H1 (cell line): ENCODE results near the gene BEAN1. TPM values are rescaled to one million over a fixed set of nuclear protein-coding genes. Genes with fewer than 3 reads are reported as not detected.

ENCODE experiments used
- CTCF ChIA-PET: fragments of 300-600 bp; sonication (Branson Sonifier 250); formaldehyde crosslinking; loops from one replicate; lab custom pipeline; 2021; ENCODE audit not compliant: partially characterized antibody; lab: Charles Lee
- POLR2A ChIA-PET: fragments of 300-600 bp; sonication (Branson Sonifier 250); formaldehyde crosslinking; loops from one replicate; lab custom pipeline; 2021; ENCODE audit warnings: inconsistent platforms; ENCODE audit not compliant: partially characterized antibody; lab: Charles Lee
- DNase-seq, 2 experiments: peaks; one replicate each; pipeline versions ENCODE4 v3.0.0 to v3.0.0-alpha.2; 2010 to 2022; ENCODE audit warnings: low spot score in 2 of 2, low read depth in 1 of 2, mixed read lengths in 1 of 2
- FAIRE-seq: peaks from 2 replicates; lab custom pipeline; 2011; peaks lifted over from hg19 to GRCh38; lab: Jason Lieb, UNC
- H2AFZ ChIP-seq: 2 replicates; pipeline ENCODE4 v1.8.1; 2012; ENCODE audit warnings: low read length, inconsistent platforms
- H2AK5ac ChIP-seq: 2 replicates; pipeline ENCODE4 v1.6.1; 2013; ENCODE audit warnings: low read depth, low read length
- H2BK120ac ChIP-seq: replicated peaks from 2 replicates; pipeline ENCODE3; 2013; ENCODE audit warnings: low read depth, low read length, inconsistent platforms
- H2BK12ac ChIP-seq: 2 replicates; pipeline ENCODE4 v1.6.1; 2013; ENCODE audit warnings: low read depth, low read length
- H2BK15ac ChIP-seq: 2 replicates; pipeline ENCODE4 v1.6.1; 2013; ENCODE audit warnings: low read length
- H2BK20ac ChIP-seq: 2 replicates; pipeline ENCODE4 v1.6.1; 2013; ENCODE audit warnings: low read length
- H2BK5ac ChIP-seq: 2 replicates; pipeline ENCODE4 v1.6.1; 2013; ENCODE audit warnings: low read depth, low read length
- H3K14ac ChIP-seq: 2 replicates; pipeline ENCODE4 v1.6.1; 2013; ENCODE audit warnings: inconsistent platforms; ENCODE audit not compliant: insufficient read length
- H3K18ac ChIP-seq: 2 replicates; pipeline ENCODE4 v1.6.1; 2013; ENCODE audit warnings: low read length; ENCODE audit errors: extremely low read depth
- H3K23ac ChIP-seq: 2 replicates; pipeline ENCODE4 v1.6.1; 2013; ENCODE audit warnings: inconsistent platforms; ENCODE audit not compliant: insufficient read length
- H3K23me2 ChIP-seq: 2 replicates; pipeline ENCODE4 v1.6.1; 2013; ENCODE audit warnings: low read depth, low read length
- H3K27ac ChIP-seq: 2 replicates; pipeline ENCODE4 v1.6.1; 2011; ENCODE audit warnings: low read depth, low read length, inconsistent platforms
- H3K27me3 ChIP-seq, 4 experiments: replicated peaks in 1 of 4; 1 replicate in 1 of 4; 2 replicates in 3 of 4; pipeline versions ENCODE4 v1.6.1 to v1.8.1; 2011 to 2013; ENCODE audit warnings: low read length in 3 of 4, mild to moderate bottlenecking in 3 of 4, inconsistent platforms in 2 of 4, mixed read lengths in 2 of 4, moderate library complexity in 1 of 4; ENCODE audit not compliant: control insufficient read depth in 3 of 4, insufficient read depth in 3 of 4; ENCODE audit errors: extremely low read depth in 1 of 4
- H3K36me3 ChIP-seq, 4 experiments: 2 replicates each; pipeline versions ENCODE4 v1.6.1 to v1.8.1; 2011 to 2013; ENCODE audit warnings: mild to moderate bottlenecking in 4 of 4, low read length in 3 of 4, moderate library complexity in 2 of 4, control low read depth in 1 of 4, inconsistent platforms in 1 of 4; ENCODE audit not compliant: insufficient read depth in 4 of 4, control insufficient read depth in 2 of 4
- H3K4ac ChIP-seq: replicated peaks from 2 replicates; pipeline ENCODE3; 2013; ENCODE audit warnings: low read length, low read depth, mixed read lengths, inconsistent platforms; ENCODE audit not compliant: insufficient read length
- H3K4me1 ChIP-seq, 4 experiments: replicated peaks in 1 of 4; 1 replicate in 1 of 4; 2 replicates in 3 of 4; pipeline versions ENCODE4 v1.6.1 to v1.8.1; 2011 to 2013; ENCODE audit warnings: low read length in 3 of 4, inconsistent platforms in 2 of 4, mixed read lengths in 1 of 4; ENCODE audit not compliant: insufficient read depth in 4 of 4, control insufficient read depth in 3 of 4
- H3K4me2 ChIP-seq, 2 experiments: 2 replicates each; pipeline versions ENCODE4 v1.6.1 to v1.8.1; 2011 to 2013; ENCODE audit warnings: low read depth in 2 of 2, low read length in 2 of 2, control low read depth in 1 of 2, inconsistent platforms in 1 of 2, mild to moderate bottlenecking in 1 of 2; ENCODE audit not compliant: insufficient read depth in 1 of 2
- H3K4me3 ChIP-seq, 4 experiments: fragments of 200-600, 300-600 bp in 1 of 4; sonication (generic), shearing (Covaris generic), sonication (Bioruptor Twin) in 1 of 4; 2 replicates each; pipeline versions ENCODE4 v1.5.1 to v1.8.1; 2011 to 2016; ENCODE audit warnings: low read length in 4 of 4, low read depth in 3 of 4, control low read depth in 2 of 4, inconsistent platforms in 2 of 4, mild to moderate bottlenecking in 2 of 4, mixed read lengths in 1 of 4, moderate library complexity in 1 of 4; ENCODE audit not compliant: insufficient read depth in 2 of 4; ENCODE audit errors: extremely low read depth in 1 of 4
- H3K56ac ChIP-seq: replicated peaks from 2 replicates; pipeline ENCODE3; 2013; ENCODE audit warnings: low read depth, mild to moderate bottlenecking, mixed read lengths, low read length, inconsistent platforms; ENCODE audit not compliant: insufficient read length
- H3K79me1 ChIP-seq: 2 replicates; pipeline ENCODE4 v1.6.1; 2013; ENCODE audit warnings: low read depth, low read length, control low read depth
- H3K79me2 ChIP-seq, 2 experiments: 2 replicates each; pipeline versions ENCODE4 v1.6.1 to v1.8.1; 2012 to 2013; ENCODE audit warnings: low read length in 2 of 2, mild to moderate bottlenecking in 2 of 2, inconsistent platforms in 1 of 2; ENCODE audit not compliant: insufficient read depth in 2 of 2, control insufficient read depth in 1 of 2
- H3K9ac ChIP-seq, 4 experiments: replicated peaks in 1 of 4; 1 replicate in 1 of 4; 2 replicates in 3 of 4; pipeline versions ENCODE4 v1.6.1 to v1.8.1; 2011 to 2013; ENCODE audit warnings: low read depth in 3 of 4, low read length in 3 of 4, control low read depth in 2 of 4, mild to moderate bottlenecking in 2 of 4, moderate library complexity in 2 of 4, inconsistent platforms in 1 of 4; ENCODE audit errors: extremely low read depth in 1 of 4
- H3K9me3 ChIP-seq, 2 experiments: 2 replicates each; pipeline versions ENCODE4 v1.6.1 to v1.8.1; 2012 to 2013; ENCODE audit warnings: mild to moderate bottlenecking in 2 of 2, moderate library complexity in 2 of 2, control low read depth in 1 of 2, inconsistent platforms in 1 of 2, low read depth in 1 of 2, low read length in 1 of 2, mixed read lengths in 1 of 2; ENCODE audit not compliant: insufficient read depth in 2 of 2
- H4K20me1 ChIP-seq, 2 experiments: replicated peaks in 1 of 2; 2 replicates each; pipeline versions ENCODE3 to v1.8.1; 2011 to 2013; ENCODE audit warnings: inconsistent platforms in 2 of 2, low read length in 2 of 2, mild to moderate bottlenecking in 1 of 2; ENCODE audit not compliant: insufficient read depth in 2 of 2, control insufficient read depth in 1 of 2
- H4K5ac ChIP-seq: 2 replicates; pipeline ENCODE4 v1.6.1; 2013; ENCODE audit warnings: low read length, low read depth, mixed read lengths, inconsistent platforms; ENCODE audit not compliant: insufficient read length
- H4K8ac ChIP-seq: 2 replicates; pipeline ENCODE4 v1.8.0; 2013; ENCODE audit warnings: mild to moderate bottlenecking, moderate library complexity, low read length, inconsistent platforms; ENCODE audit not compliant: insufficient read depth; ENCODE audit errors: extremely low read depth
- H4K91ac ChIP-seq: replicated peaks from 2 replicates; pipeline ENCODE3; 2013; ENCODE audit warnings: low read length, mixed read lengths, inconsistent platforms; ENCODE audit not compliant: insufficient read length
- ATF3 ChIP-seq: IDR thresholded peaks from 2 replicates; pipeline ENCODE4 v1.6.1; 2011; ENCODE audit warnings: low read depth, mild to moderate bottlenecking, low read length; ENCODE audit not compliant: insufficient read depth
- JUN ChIP-seq: IDR thresholded peaks from 2 replicates; pipeline ENCODE4 v1.6.1; 2011; ENCODE audit warnings: low read depth, mild to moderate bottlenecking, improper control_type of control experiment, low read length
- WGBS, 2 experiments: shearing (Covaris generic) in 1 of 2; methylation state at CpG; one replicate each; pipeline versions ENCODE4 v1.1.6 to v1.1.7; 2013 to 2015; ENCODE audit warnings: low lambda C conversion rate in 2 of 2, mixed read lengths in 2 of 2, inconsistent platforms in 1 of 2, low coverage in 1 of 2, missing lambda C conversion rate in 1 of 2; ENCODE audit not compliant: insufficient replicate concordance in 2 of 2, insufficient coverage in 1 of 2, insufficient read length in 1 of 2; ENCODE audit errors: extremely low coverage in 1 of 2, missing lambda C conversion rate in 1 of 2; 5-methylcytosine and 5-hydroxymethylcytosine counted together
- polyA plus RNA-seq, 7 experiments: library from polyadenylated mRNA; depleted of rRNA in 3 of 7; stranded (reverse) in 5 of 7; unstranded in 2 of 7; fragments of >200 nt in 5 of 7; fragments of 200-250 nt in 2 of 7; gene quantifications; 1 replicate in 5 of 7; 2 replicates in 1 of 7; 4 replicates in 1 of 7; pipeline versions ENCODE4 v1.2.1 to v1.2.3, GENCODE V29; 2011 to 2013; ENCODE audit warnings: missing spikeins in 2 of 7, mixed read lengths in 2 of 7
- total RNA-seq: library from RNA; stranded (reverse); fragmentation: NEBNext Ultra II Directional; extraction: Animal tissue kit (Norgen Biotek cat#: 25700); gene quantifications from 2 replicates; pipeline ENCODE4 v1.2.1, GENCODE V29; 2021

The BEAN1 gene
- total and polyA plus RNA-seq, 2 of the 8 experiments (the other 6 are each of a cell fraction or from before 2014, with no cell fraction given) = 0.08 TPM; not detected in 1

DNA sequence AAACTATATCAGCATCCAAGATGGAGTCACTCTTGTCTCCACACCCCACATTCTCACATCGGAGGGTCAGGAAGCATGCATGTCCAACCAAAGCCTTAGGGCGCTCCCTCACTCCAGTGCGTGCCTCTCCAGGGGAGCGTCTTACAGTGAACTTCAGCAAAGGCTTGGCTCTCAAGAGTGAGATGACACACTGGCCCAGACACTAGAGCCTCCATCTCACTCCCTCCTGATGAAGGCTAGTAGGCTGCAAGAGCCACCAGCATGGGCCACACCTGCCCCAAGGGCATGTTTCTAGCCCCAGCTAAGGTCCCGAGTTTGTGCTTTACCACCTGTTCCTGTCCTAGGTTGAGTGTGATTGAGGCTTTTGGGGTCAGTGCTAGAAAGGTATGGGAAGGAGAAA is 40.5 kb downstream of the BEAN1 start:
- Histone ChIP-seq H2BK120ac (no peak overlapping the region), H3K9me3 (no peaks in the 10 kb centered on the region), H2BK12ac (no peak overlapping the region), H3K36me3 (no peaks in the 10 kb centered on the region), H3K9ac (no peak overlapping the region), H3K4ac (no peak overlapping the region), H3K23me2 (peaks cover 3% of the 10 kb centered on the region; the same call in 1 of the 2 replicates), H2AFZ (no peak overlapping the region), H3K14ac (no peak overlapping the region), H3K18ac (no peak overlapping the region), H2BK5ac (no peak overlapping the region), H3K27me3 (no peaks in the 10 kb centered on the region; a peak in 2 of 7 replicates), H3K4me2 (no peak overlapping the region), H3K79me2 (no peaks in the 10 kb centered on the region), H4K91ac (no peak overlapping the region), H3K79me1 (no peaks in the 10 kb centered on the region), H3K23ac (no peak overlapping the region), H4K5ac (no peak overlapping the region), H3K4me3 (no peak overlapping the region), H4K20me1 (no peaks in the 10 kb centered on the region), H3K4me1 (no peaks in the 10 kb centered on the region), H2BK20ac (no peak overlapping the region), H2AK5ac (no peak overlapping the region), H3K27ac (no peak overlapping the region), H3K56ac (no peak overlapping the region), H2BK15ac (no peak overlapping the region), H4K8ac (no peak overlapping the region)
- FAIRE-seq (no peak), DNase-seq (no peak)
- TF ChIP-seq ATF3 (no peak), JUN (no peak)
- POLR2A ChIA-PET = interaction anchor here (1.4 kb wide), 1 partner anchor 10 kb away, joined by 4 read pairs; no protein-coding TSS in a partner anchor
- WGBS, 2 experiments = 92% methylated on average over 5 of the region's 5 CpGs; no CpG with 5 or more reads in 1 of the 2 experiments
- CTCF ChIA-PET = interaction anchor here (0.6 to 2.4 kb wide), 5 partner anchors 9 to 617 kb away, joined by 3 to 21 read pairs (median 10); no protein-coding TSS in a partner anchor
